ENCODE results near the gene PAX5.

GRCh38 chr9:36939214-36939613 is 94.9 kb downstream of the PAX5 start:
- TF ChIP-seq POLR2AphosphoS5 (IDR thresholded peaks at IDR 0.05; ENCODE audit: low read depth, low read length) (no peak), POLR2A (IDR thresholded peaks at IDR 0.05; ENCODE audit: low read depth, low read length) (no peak), TAF1 (IDR thresholded peaks at IDR 0.05; ENCODE audit: low read depth, low read length) (no peak)
